Chondrocyte (in vitro differentiated cells): ENCODE measurements around the gene WWOX. TPM values are rescaled to one million over a fixed set of nuclear protein-coding genes. Genes with fewer than 3 reads are reported as not detected.

Source experiments
- DNase-seq: peaks from one replicate; pipeline ENCODE4 v3.0.0; 2021; ENCODE audit warnings: mixed read lengths, low spot score
- H3K27ac Mint-ChIP-seq: one replicate; pipeline ENCODE4 v1.8.0; 2021; ENCODE audit warnings: mild to moderate bottlenecking, moderate library complexity, mixed read lengths; ENCODE audit not compliant: unreplicated experiment
- H3K27me3 Mint-ChIP-seq: 2 replicates; pipeline ENCODE4 v1.8.0; 2021; ENCODE audit warnings: low read depth, mixed read lengths
- H3K36me3 Mint-ChIP-seq: 2 replicates; pipeline ENCODE4 v1.8.0; 2021; ENCODE audit warnings: low read depth, mixed read lengths
- H3K4me1 Mint-ChIP-seq: 2 replicates; pipeline ENCODE4 v1.8.0; 2021; ENCODE audit warnings: low read depth, mild to moderate bottlenecking, mixed read lengths
- H3K4me3 Mint-ChIP-seq: one replicate; pipeline ENCODE4 v1.8.0; 2021; ENCODE audit warnings: mild to moderate bottlenecking, moderate library complexity, mixed read lengths; ENCODE audit not compliant: unreplicated experiment
- H3K9me3 Mint-ChIP-seq: 2 replicates; pipeline ENCODE4 v1.8.0; 2021; ENCODE audit warnings: low read depth, mixed read lengths
- CTCF ChIP-seq: fragments of 200-600 bp; sonication (generic); IDR thresholded peaks from 2 replicates; pipeline ENCODE4 v1.5.0; 2021; ENCODE audit warnings: antibody characterized with exemption, mild to moderate bottlenecking, moderate library complexity
- total RNA-seq: library from RNA; stranded (reverse); gene quantifications from 3 replicates; pipeline ENCODE4 v1.2.1, GENCODE V29; 2021

The WWOX gene
- total RNA-seq, 1 donor from 2014 or later, result 12.1 TPM

GRCh38 chr16:78715673-78716072 lies 616.2 kb downstream of the WWOX start:
- TF ChIP-seq CTCF, result no peak
- Mint-ChIP-seq H3K4me1 (no peaks in the 10 kb centered on the region), H3K4me3 (no peak overlapping the region)

GRCh38 chr16:78718141-78718540 lies 618.7 kb downstream of the WWOX start:
- no peak for TF ChIP-seq CTCF
- Mint-ChIP-seq H3K36me3 (no peaks in the 10 kb centered on the region), H3K4me1 (no peaks in the 10 kb centered on the region), H3K27ac (no peak overlapping the region), H3K27me3 (no peaks in the 10 kb centered on the region), H3K9me3 (no peaks in the 10 kb centered on the region), H3K4me3 (no peak overlapping the region)
- no peak for DNase-seq

More at GRCh38 chr16:78715673-78716072, 616.2 kb downstream of the WWOX start:
- Mint-ChIP-seq H3K9me3 (no peaks in the 10 kb centered on the region), H3K27me3 (no peaks in the 10 kb centered on the region), H3K27ac (no peak overlapping the region), H3K36me3 (no peaks in the 10 kb centered on the region)
- DNase-seq, result no peak

GRCh38 chr16:78720416-78720815 lies 621.0 kb downstream of the WWOX start:
- no peaks in the 10 kb centered on the region for H3K4me1 Mint-ChIP-seq
- TF ChIP-seq CTCF, result no peak
- no peaks in the 10 kb centered on the region for H3K27me3 Mint-ChIP-seq
- no peak for DNase-seq
- H3K36me3 Mint-ChIP-seq, result no peaks in the 10 kb centered on the region
- no peak overlapping the region for H3K4me3 Mint-ChIP-seq
- H3K9me3 Mint-ChIP-seq, result no peaks in the 10 kb centered on the region
- no peak overlapping the region for H3K27ac Mint-ChIP-seq

- Mint-ChIP-seq H3K36me3 (no peaks in the 10 kb centered on the region), H3K4me1 (no peaks in the 10 kb centered on the region), H3K27ac (no peak overlapping the region), H3K4me3 (no peak overlapping the region), H3K27me3 (no peaks in the 10 kb centered on the region), H3K9me3 (no peaks in the 10 kb centered on the region)
- DNase-seq, result no peak
- TF ChIP-seq CTCF, result no peak
These were observed 628.1 kb downstream of the WWOX start for GRCh38 chr16:78727536-78727935.

GRCh38 chr16:78729687-78730086 lies 630.2 kb downstream of the WWOX start:
- no peaks in the 10 kb centered on the region for H3K4me1 Mint-ChIP-seq
- H3K27me3 Mint-ChIP-seq, result no peaks in the 10 kb centered on the region
- no peaks in the 10 kb centered on the region for H3K36me3 Mint-ChIP-seq
- DNase-seq, result no peak
- no peak overlapping the region for H3K27ac Mint-ChIP-seq
- TF ChIP-seq CTCF, result no peak
- no peak overlapping the region for H3K4me3 Mint-ChIP-seq
- no peaks in the 10 kb centered on the region for H3K9me3 Mint-ChIP-seq
